Activated CD8-positive, alpha-beta memory T cell treated with anti-CD3 and anti-CD28 coated beads, Interleukin-2, amount 50 U/mL, for 1 hour (primary cell): ENCODE measurements around the gene TAS2R41.

Experiments used
- DNase-seq: peaks from one replicate; pipeline ENCODE4 v3.0.0-alpha.2; 2020; ENCODE audit errors: extremely low read depth

The TAS2R41 gene, protein sequence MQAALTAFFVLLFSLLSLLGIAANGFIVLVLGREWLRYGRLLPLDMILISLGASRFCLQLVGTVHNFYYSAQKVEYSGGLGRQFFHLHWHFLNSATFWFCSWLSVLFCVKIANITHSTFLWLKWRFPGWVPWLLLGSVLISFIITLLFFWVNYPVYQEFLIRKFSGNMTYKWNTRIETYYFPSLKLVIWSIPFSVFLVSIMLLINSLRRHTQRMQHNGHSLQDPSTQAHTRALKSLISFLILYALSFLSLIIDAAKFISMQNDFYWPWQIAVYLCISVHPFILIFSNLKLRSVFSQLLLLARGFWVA

DNA sequence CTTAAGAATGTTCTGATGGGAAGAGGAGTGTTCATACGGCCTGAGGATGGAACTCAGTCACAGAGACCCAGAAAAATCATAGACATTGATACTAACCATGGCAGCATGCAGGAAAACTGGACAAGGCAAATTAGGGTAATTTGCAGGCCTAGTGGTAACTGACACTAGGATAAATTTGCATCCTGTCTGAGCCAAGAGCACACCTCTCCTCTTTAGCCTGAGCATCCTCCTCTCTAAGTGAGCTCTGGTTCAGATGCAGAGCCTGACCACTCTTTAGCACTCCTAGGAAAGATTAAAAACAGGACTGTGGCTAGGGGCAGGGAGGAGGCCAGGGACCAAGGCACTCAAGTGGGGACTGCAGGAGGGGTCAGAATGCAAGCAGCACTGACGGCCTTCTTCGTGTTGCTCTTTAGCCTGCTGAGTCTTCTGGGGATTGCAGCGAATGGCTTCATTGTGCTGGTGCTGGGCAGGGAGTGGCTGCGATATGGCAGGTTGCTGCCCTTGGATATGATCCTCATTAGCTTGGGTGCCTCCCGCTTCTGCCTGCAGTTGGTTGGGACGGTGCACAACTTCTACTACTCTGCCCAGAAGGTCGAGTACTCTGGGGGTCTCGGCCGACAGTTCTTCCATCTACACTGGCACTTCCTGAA, at the start of gene TAS2R41:
TSS of gene TAS2R41 (plus strand) at position 373 of the 650 bp plus-strand sequence. CDS start at position 373, 0 bp downstream.
- DNase-seq: no peak

DNA sequence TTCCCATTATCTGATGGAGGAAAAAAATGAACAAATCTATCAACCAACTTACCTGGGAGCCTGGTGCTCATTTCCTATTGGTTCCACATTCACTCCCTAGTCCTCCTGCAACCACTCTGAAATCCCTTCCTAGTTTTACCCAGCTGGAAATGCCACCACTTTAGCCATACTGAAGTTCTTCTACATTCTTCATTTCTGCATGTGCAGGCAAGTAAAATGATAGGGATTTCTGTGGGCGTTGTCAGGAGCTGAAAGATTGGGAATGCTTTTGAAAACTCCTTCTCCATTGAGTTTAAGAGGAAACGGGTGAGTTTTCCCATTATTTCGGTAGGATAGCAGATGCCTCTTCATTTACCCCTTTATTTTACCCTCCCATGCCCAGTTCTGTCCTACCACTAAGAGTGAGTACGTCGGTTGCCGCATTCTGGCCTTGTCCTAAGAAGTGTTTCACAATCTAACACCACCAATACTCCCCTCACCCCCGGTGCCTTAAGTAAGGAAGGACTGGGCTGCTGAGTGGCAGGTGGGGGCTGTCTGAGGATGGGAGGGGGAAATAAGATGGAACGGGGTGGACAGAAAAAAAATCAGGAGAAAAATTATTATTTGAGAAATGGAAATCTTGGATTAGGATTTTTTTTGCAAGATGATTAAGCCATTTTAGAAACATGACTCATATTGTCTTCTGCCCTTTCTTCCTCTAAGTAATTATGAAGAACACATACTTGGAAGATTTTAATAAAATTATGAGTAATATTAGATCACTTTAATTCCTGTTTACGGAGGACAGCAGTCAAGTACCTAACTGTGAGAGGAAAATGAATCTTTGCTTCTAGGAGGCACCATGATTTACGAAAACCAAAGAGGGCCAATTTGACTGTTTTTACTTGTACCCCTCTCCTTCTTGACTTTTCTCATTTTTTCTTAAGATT, 47.6 kb upstream of the TAS2R41 start:
- no peak for DNase-seq

- no peak for DNase-seq
These were observed 46.6 kb upstream of the TAS2R41 start for GRCh38 chr7:143431109-143431508.

- no peak for DNase-seq
These were observed 43.9 kb upstream of the TAS2R41 start for GRCh38 chr7:143433759-143434158.

- DNase-seq: no peak
These were observed 43.0 kb upstream of the TAS2R41 start for GRCh38 chr7:143434660-143435059.

GRCh38 chr7:143435266-143435665, 42.4 kb upstream of the TAS2R41 start:
- no peak for DNase-seq

GRCh38 chr7:143436325-143436946, 41.2 kb upstream of the TAS2R41 start:
- DNase-seq: no peak

- DNase-seq: no peak
These were observed 40.1 kb upstream of the TAS2R41 start for GRCh38 chr7:143437578-143437977.

GRCh38 chr7:143439866-143440265, 37.8 kb upstream of the TAS2R41 start:
- no peak for DNase-seq

- no peak for DNase-seq
These were observed 34.5 kb upstream of the TAS2R41 start, which contains the start of gene TAS2R60 for GRCh38 chr7:143443153-143443552. Gene TAS2R60 (plus strand): TSS chr7:143443453. CDS start chr7:143443453, 0 bp downstream.

DNA sequence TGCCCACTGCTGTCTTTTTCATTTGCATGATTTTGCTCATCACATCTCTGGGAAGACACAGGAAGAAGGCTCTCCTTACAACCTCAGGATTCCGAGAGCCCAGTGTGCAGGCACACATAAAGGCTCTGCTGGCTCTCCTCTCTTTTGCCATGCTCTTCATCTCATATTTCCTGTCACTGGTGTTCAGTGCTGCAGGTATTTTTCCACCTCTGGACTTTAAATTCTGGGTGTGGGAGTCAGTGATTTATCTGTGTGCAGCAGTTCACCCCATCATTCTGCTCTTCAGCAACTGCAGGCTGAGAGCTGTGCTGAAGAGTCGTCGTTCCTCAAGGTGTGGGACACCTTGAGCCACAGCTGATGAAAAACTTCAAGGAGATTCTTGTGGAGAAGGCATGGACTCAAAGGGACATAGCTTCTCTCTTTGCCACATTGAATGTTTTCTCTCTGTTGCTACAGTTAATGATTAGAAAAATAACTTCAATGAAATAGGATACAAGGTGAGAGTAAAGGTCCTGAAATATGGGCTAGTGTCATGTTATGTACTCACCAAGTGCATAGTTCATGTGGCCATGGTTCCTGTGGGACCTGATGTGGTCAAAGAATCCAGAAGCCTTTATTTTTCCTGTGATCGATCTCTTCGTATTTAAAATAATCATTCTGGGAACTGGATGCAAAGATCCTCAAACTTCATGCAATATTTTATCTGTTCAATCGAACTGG, 33.5 kb upstream of the TAS2R41 start:
- DNase-seq: no peak

- DNase-seq: no peak
These were observed 32.9 kb upstream of the TAS2R41 start for GRCh38 chr7:143444785-143445184.

- DNase-seq: no peak
These were observed 30.2 kb upstream of the TAS2R41 start for GRCh38 chr7:143447466-143447865.

DNA sequence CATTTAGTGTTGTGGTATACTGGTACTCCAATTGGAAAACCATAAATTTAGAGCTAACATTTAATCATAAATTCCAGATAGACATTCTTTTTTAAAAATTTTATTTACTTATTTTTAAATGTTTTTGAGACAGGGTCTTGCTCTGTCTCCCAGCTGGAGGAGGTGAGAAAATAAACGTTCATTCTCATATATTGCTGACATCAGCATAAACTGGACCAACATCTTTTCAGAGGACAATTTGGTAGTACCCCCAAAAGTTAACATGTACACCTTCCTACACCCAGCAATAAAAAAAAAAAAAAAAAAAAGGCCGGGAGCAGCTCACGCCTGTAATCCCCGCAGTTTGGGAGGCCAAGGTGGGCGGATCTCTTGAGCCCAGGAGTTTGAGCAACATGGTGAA, 29.2 kb upstream of the TAS2R41 start:
- no peak for DNase-seq

DNA sequence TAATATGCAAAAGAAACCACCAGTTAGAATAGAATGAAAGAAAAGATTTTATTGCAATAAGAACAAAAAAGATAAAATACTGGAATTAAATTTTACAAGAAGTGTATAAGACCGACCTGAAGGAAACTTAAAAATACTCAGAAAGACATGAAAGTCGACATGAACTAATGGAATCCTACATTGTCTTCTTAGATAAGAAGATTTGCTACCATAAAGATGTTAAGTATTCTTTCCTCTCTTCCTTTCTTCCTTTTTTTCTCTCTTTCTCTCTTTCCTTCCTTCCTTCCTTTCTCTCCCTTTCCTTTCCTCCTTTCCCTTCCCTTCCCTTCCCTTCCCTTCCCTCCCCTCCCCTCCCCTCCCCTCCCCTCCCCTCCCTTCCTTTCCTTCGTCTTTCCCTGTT, 27.9 kb upstream of the TAS2R41 start:
- DNase-seq: no peak

DNA sequence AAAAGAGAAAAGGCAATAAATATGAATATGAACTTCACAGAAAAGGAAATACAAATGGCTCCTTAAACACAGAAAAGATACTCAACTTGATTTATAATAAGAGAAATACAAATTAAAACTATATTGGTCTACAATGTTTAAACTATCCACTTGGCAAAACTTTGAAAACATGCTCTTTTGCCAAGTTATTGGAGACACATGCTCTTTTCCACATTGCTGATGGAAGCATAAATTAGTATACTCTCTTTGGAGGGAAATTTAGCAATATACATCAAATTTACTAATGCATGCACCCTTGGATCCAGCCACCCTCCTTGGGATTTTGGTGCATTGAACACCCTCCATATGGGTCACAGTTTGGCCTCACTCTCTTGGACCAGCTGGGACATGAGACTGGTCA, 26.6 kb upstream of the TAS2R41 start:
- DNase-seq: no peak

DNA sequence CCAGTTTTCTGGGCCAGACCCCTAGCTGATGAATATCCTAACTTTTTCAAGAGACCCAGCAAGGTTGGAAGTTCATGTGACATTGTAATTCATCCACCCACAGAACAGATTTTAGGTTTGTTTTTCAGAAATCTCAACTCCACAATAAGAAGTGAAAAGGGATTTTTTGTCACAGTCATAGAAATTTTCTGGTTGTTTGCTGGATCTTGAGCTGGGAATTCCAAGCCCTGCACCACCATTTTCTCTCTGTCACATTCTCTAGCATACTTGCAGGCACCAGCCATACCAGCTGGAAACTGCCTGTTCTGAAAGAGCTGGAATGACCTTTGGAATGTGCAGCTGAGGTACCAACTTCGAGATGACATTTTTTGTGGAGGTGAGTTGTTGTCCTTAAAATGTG, 25.9 kb upstream of the TAS2R41 start:
- DNase-seq: no peak

GRCh38 chr7:143452495-143452894, 25.2 kb upstream of the TAS2R41 start:
- no peak for DNase-seq

DNA sequence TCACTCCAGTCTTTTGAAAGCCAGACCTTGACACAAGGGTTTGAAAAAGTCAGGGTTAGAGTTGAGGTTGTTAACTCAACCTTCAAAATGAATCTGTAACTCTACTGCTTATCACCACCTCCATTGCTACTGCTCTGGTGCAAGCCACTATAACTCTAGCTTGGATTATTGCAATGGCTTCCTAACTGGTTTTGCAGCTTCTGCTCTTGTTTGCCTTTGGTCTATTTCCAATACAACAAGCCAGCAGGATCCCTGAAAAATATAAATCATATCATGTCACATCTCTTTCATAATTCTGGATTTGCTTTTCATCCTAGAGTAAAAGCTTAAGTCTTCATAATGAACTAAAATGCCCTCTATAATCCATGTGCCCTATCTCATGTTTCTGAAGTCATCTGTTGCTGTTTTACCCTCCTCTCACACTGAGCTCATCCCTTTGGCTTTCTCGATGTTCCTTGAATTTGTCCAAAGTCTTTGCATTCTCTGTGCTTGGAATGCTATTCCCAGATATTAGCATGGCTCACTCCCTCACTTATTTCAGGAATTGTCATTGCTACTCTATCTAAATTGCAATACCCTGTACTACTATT, 23.5 kb upstream of the TAS2R41 start:
- no peak for DNase-seq

- DNase-seq: no peak
These were observed 22.2 kb upstream of the TAS2R41 start for GRCh38 chr7:143455491-143455890.

DNA sequence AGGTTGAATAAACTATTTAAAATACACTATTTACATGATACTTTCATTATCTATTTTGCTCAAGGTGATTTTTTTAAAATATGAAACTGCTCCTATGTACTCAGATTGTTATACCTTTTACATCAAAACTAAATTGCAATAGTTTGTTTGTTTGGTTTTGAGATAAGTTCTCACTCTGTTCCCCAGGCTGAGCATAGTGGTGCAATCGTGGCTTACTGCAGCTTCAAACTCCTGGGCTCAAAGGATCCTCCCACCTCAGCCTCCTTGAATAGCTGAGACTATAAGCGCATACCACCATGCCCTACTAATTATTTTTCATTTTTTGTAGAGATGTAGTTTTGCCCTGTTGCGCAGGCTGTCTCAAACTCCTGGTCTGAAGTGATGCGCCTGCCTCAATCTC, 21.7 kb upstream of the TAS2R41 start:
- DNase-seq: no peak
